Mesangial cell (primary cell): ENCODE results near the gene ZNF419. TPM values are rescaled to one million over a fixed set of nuclear protein-coding genes. Genes with fewer than 3 reads are reported as not detected.

Source experiments
- total RNA-seq: library from RNA; depleted of rRNA; stranded (reverse); fragments of >200 nt; gene quantifications from 2 replicates; pipeline ENCODE4 v1.2.3, GENCODE V29; 2015

The ZNF419 gene
- 3.7 and 9.6 TPM in 2 replicates for total RNA-seq

GRCh38 chr19:57487477-57488298, at the start of gene ZNF419:
ZNF419 (plus strand) TSS chr19:57487750; CDS start chr19:57487951, 201 bp downstream.

DNA sequence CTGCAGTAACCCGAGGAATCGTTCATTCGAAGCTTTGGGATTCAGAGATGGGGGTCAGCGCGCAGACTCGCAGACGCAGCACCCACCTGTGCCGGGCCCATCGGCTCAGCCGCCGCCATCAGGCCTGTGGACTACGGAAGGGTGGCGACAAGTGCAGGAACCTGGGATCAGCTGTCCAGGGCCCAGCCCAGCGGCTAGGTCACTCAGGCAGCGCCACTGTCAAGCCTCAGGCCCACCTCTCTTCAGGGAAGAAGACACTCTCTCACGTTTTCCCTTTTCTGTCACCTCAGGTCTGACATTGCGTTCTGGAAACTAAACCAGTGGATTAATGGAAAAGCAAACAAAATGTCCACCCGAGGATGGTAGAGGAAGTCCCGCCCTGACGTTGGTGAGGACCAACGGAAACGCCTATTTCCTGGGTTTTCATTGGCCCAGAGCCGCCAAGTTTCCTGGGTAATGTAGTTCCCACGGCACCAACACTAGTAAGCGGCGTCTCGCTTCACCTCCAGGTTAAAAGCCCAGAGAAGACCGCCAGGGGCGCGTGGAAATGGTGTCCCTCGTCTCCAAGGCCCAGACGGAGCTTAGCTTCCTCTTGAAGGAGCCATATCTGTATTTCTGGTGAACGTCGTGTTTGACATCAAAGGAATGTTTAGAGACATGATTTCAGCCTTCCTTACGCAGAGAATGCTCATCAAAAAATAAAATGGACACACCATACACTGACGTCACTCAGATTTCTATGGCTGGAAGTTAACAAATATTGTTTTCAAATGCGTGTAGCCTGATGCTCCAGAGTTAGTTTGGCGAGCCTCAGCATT, 10.2 kb upstream of the ZNF419 start, which contains the start of gene ZNF772:
Gene ZNF772, minus strand, starts transcription at position 376 of the 818 bp plus-strand sequence. Its CDS starts 257 bp downstream, at position 119.

DNA sequence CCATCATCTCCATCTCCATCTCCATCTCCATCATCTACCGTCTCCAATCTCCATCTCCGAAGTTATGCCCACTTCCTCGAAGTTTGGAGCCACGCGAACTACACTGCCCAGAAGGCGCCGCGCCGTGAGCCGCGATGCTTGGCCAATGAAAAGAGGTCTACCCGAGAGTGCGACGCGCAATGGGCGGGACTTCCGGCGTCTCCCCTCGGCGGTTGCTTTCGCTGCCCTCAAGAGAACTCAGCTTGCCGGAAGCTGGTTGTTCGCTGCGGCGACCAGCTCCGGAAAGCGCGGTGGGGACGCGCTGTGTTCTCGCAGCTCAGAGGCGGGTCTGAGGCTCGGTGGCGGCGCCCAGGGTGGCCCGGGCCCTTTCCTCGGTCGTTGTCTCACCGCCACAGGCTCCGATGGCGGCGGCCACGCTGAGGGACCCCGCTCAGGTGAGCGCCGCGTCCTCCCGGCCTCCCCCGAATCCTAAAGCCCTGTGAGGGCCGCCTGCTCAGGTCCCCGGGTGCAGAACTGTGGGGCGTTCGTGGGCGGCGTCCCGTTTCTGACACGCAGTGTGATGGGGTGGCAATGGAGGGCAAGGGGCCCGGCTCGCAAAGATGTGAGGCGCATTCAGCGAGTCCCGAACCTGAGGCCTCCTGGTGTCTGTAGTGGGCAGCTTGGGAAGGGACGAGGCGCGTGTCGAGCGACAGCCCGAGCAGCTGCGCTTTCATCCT, 12.3 kb downstream of the ZNF419 start, which contains the start of gene ZNF773:
Gene ZNF773, plus strand, starts transcription at position 259 of the 716 bp plus-strand sequence. Its CDS starts 143 bp downstream, at position 402.

GRCh38 chr19:57527136-57527881, 39.8 kb downstream of the ZNF419 start, which contains the start of gene ZNF549:
ZNF549 (plus strand) TSS chr19:57527356; CDS start chr19:57527574, 218 bp downstream.

Other genes with a start within 250 kb of the ZNF419 start
- gene ZNF805, start 247.1 kb upstream of the ZNF419 start, total RNA-seq, result 6.2 and 14.1 TPM in 2 replicates
- 31.4 and 54.5 TPM in 2 replicates for gene ZNF460, start 207.3 kb upstream of the ZNF419 start, total RNA-seq
- gene ZNF543, start 167.3 kb upstream of the ZNF419 start, total RNA-seq, result 3.3 and 6.3 TPM in 2 replicates
- 3.6 and 5.5 TPM in 2 replicates for gene ZNF304, start 136.5 kb upstream of the ZNF419 start, total RNA-seq
- 12.2 and 15.1 TPM in 2 replicates for gene TRAPPC2B, start 124.2 kb upstream of the ZNF419 start, total RNA-seq
- 0.65 and 0.89 TPM in 2 replicates for gene ZNF547, start 124.2 kb upstream of the ZNF419 start, total RNA-seq
- 6.2 and 9.1 TPM in 2 replicates for gene ZNF548, start 97.9 kb upstream of the ZNF419 start, total RNA-seq
- 4.1 TPM in 2 replicates for gene ZNF17, start 76.6 kb upstream of the ZNF419 start, total RNA-seq
- gene ZNF749, start 52.4 kb upstream of the ZNF419 start, total RNA-seq, result 7.5 and 16.3 TPM in 2 replicates
- gene VN1R1, start 30.6 kb upstream of the ZNF419 start, total RNA-seq, result under 0.01 TPM in 1 of 2 replicates, not detected in the other
- gene ZNF772, start 10.2 kb upstream of the ZNF419 start, total RNA-seq, result 3.9 and 11.2 TPM in 2 replicates
- 3.9 and 13.6 TPM in 2 replicates for gene ZNF773, start 12.2 kb downstream of the ZNF419 start, total RNA-seq
- 2.3 and 4.6 TPM in 2 replicates for gene ZNF549, start 39.6 kb downstream of the ZNF419 start, total RNA-seq
- gene ZNF550, start 72.1 kb downstream of the ZNF419 start, total RNA-seq, result 2.8 and 3.9 TPM in 2 replicates
- 2.6 and 4.2 TPM in 2 replicates for gene ZNF416, start 91.2 kb downstream of the ZNF419 start, total RNA-seq
- 4.1 and 7.5 TPM in 2 replicates for gene ZIK1, start 96.4 kb downstream of the ZNF419 start, total RNA-seq
- gene ZNF530, start 112.1 kb downstream of the ZNF419 start, total RNA-seq, result 3.5 and 4.1 TPM in 2 replicates
- 9.6 and 17.4 TPM in 2 replicates for gene ZNF134, start 126.5 kb downstream of the ZNF419 start, total RNA-seq
- gene ZNF211, start 145.4 kb downstream of the ZNF419 start, total RNA-seq, result 4.2 and 7.5 TPM in 2 replicates
- gene ZSCAN4, start 181.2 kb downstream of the ZNF419 start, total RNA-seq, result not detected in 2 replicates
- gene ZNF551, start 194.2 kb downstream of the ZNF419 start, total RNA-seq, result 4.6 and 7.2 TPM in 2 replicates
- 0.98 and 2.2 TPM in 2 replicates for gene ZNF154, start 221.5 kb downstream of the ZNF419 start, total RNA-seq
- gene ZNF671, start 239.9 kb downstream of the ZNF419 start, total RNA-seq, result 2.9 and 4.7 TPM in 2 replicates